ENCODE measurements around the gene EPHB1.

DNA sequence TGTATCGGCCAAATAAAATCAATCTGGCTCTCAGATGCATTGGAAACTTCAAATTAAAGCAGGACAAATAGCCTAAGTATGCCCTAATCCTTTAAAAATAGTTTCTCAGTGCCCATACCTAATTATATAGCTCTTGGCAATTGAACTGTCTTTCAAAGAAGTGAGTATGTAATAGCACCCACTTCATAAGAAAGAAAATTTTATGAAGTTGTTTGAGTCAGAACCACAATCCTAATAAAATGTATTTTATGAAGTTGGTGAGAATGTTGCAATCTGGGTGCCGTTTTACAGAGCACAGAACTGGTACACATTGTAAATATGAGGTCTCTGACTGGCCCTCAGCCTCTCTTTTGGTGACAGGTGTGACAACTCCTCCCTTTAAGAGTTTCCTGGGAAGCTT lies 45.4 kb downstream of the EPHB1 start:
- TF ChIP-seq, protein P1, sequence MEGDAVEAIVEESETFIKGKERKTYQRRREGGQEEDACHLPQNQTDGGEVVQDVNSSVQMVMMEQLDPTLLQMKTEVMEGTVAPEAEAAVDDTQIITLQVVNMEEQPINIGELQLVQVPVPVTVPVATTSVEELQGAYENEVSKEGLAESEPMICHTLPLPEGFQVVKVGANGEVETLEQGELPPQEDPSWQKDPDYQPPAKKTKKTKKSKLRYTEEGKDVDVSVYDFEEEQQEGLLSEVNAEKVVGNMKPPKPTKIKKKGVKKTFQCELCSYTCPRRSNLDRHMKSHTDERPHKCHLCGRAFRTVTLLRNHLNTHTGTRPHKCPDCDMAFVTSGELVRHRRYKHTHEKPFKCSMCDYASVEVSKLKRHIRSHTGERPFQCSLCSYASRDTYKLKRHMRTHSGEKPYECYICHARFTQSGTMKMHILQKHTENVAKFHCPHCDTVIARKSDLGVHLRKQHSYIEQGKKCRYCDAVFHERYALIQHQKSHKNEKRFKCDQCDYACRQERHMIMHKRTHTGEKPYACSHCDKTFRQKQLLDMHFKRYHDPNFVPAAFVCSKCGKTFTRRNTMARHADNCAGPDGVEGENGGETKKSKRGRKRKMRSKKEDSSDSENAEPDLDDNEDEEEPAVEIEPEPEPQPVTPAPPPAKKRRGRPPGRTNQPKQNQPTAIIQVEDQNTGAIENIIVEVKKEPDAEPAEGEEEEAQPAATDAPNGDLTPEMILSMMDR (IDR thresholded peaks at IDR 0.05) = no peak
- TF ChIP-seq POLR2A (IDR thresholded peaks at IDR 0.05) = no peak

Measured in uterus (tissue), 2 donors.